GM12864 (cell line): ENCODE measurements around the gene KRTAP20-1.

ENCODE experiments used
- DNase-seq: peaks from one replicate; pipeline ENCODE4 v3.0.0-alpha.2; 2011; ENCODE audit warnings: low read depth
- H3K4me3 ChIP-seq: 2 replicates; pipeline ENCODE4 v1.5.1; 2011; ENCODE audit warnings: mild to moderate bottlenecking, low read depth, low read length, control low read depth
- TF ChIP-seq, protein P1 (sequence below): IDR thresholded peaks from 2 replicates; pipeline ENCODE4 v1.5.1; 2011; ENCODE audit warnings: low read depth, mild to moderate bottlenecking, moderate library complexity, low read length, control low read depth, inconsistent platforms; ENCODE audit errors: missing control alignments

The KRTAP20-1 gene

GRCh38 chr21:30616125-30616524 lies at the start of gene KRTAP20-1:
TSS of gene KRTAP20-1 (plus strand) at chr21:30616425. CDS start at chr21:30616455, 30 bp downstream.
- TF ChIP-seq, protein P1, sequence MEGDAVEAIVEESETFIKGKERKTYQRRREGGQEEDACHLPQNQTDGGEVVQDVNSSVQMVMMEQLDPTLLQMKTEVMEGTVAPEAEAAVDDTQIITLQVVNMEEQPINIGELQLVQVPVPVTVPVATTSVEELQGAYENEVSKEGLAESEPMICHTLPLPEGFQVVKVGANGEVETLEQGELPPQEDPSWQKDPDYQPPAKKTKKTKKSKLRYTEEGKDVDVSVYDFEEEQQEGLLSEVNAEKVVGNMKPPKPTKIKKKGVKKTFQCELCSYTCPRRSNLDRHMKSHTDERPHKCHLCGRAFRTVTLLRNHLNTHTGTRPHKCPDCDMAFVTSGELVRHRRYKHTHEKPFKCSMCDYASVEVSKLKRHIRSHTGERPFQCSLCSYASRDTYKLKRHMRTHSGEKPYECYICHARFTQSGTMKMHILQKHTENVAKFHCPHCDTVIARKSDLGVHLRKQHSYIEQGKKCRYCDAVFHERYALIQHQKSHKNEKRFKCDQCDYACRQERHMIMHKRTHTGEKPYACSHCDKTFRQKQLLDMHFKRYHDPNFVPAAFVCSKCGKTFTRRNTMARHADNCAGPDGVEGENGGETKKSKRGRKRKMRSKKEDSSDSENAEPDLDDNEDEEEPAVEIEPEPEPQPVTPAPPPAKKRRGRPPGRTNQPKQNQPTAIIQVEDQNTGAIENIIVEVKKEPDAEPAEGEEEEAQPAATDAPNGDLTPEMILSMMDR: no peak
- DNase-seq: no peak
- H3K4me3 ChIP-seq: no peak within 1 kb of the TSS

DNA sequence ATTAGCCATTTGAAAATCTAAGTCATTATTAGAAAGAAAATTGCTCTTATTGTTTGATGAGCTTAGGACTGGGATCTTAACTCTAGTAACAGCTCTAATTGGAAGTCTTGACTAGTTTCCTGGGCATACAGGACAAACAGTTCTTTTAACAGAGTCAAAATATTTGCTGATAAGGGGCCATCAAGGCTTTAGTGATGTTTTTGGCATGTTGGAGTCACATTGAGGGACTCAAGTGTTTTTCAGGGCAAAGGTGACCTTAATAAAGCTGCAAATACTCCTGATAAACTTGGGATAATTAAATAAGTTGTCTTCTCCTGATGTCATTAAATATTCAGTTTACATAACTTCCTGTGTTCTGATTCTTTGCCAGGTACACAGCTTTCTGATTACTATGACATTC lies 48.6 kb upstream of the KRTAP20-1 start:
- TF ChIP-seq, protein P1: no peak
- H3K4me3 ChIP-seq: no peak overlapping the region
- no peak for DNase-seq

DNA sequence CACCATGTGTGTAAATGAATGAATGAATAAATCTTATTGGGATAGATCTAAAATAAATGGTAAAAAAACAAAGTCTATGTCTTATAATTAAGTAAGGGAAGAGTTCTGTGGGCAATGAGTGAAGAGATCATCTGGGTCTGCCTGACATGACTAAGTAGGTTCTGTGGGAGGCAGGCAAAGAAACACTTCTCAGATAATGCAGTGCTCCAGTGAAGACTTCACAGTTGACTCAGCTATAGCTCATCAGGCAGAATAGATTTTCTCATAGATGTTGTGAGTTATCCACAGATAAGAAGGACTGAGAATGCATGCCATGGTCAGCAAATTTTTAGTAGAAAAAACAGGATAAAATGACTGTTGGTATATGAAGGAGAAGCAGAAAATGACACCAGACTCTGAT lies 38.5 kb upstream of the KRTAP20-1 start:
- TF ChIP-seq, protein P1: no peak
- DNase-seq: no peak
- H3K4me3 ChIP-seq: no peak overlapping the region

GRCh38 chr21:30579346-30579745 lies 36.9 kb upstream of the KRTAP20-1 start:
- TF ChIP-seq, protein P1: no peak
- no peak overlapping the region for H3K4me3 ChIP-seq
- DNase-seq: no peak

GRCh38 chr21:30580132-30580531 lies 36.1 kb upstream of the KRTAP20-1 start:
- DNase-seq: no peak
- H3K4me3 ChIP-seq: no peak overlapping the region
- TF ChIP-seq, protein P1: no peak

DNA sequence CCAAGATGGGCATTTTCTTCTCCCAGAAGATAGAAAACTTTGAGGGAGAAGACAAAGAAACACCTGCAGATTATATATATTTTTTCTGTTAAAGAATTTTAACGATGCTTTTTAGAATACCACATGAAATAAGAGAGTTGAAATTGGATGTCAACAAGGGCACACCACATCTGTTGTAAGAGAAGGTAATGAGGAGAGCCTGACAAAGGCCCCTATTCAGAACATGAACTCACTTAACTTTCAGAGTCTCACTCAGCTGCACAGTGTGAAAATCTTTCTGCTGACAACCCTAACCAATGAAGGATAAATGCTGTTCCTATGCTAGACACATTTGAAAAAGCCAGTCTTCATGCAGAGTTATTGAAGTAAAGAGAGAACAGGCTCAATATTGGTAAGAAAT lies 33.4 kb upstream of the KRTAP20-1 start:
- DNase-seq: no peak
- H3K4me3 ChIP-seq: no peak overlapping the region
- TF ChIP-seq, protein P1: no peak

GRCh38 chr21:30590297-30590696 lies 25.9 kb upstream of the KRTAP20-1 start, which contains the start of gene KRTAP22-2:
TSS of gene KRTAP22-2 (minus strand) at chr21:30590397.
- TF ChIP-seq, protein P1: no peak
- no peak for DNase-seq
- no peak within 1 kb of the TSS for H3K4me3 ChIP-seq
